Fibroblast of mammary gland (primary cell): ENCODE data around the gene FAIM2.
"Not testable (repeated sequence)": the region's sequence is repeated elsewhere in the genome, so short reads cannot be mapped to it uniquely, and the experiment has no call there.

Source experiments
- DNase-seq: peaks from one replicate; pipeline ENCODE4 v3.0.0-alpha.2; 2010; ENCODE audit warnings: low read depth
- H3K4me3 ChIP-seq: 2 replicates; pipeline ENCODE4 v1.5.1; 2011; ENCODE audit warnings: low read depth, mild to moderate bottlenecking, low read length, moderate library complexity; ENCODE audit not compliant: control insufficient read depth
- TF ChIP-seq, protein P1 (sequence below): conservative IDR thresholded peaks from 2 replicates; pipeline ENCODE4 v1.5.1; 2011; ENCODE audit warnings: low read depth, low read length, inconsistent platforms; ENCODE audit not compliant: control insufficient read depth, insufficient read depth

Gene FAIM2

DNA sequence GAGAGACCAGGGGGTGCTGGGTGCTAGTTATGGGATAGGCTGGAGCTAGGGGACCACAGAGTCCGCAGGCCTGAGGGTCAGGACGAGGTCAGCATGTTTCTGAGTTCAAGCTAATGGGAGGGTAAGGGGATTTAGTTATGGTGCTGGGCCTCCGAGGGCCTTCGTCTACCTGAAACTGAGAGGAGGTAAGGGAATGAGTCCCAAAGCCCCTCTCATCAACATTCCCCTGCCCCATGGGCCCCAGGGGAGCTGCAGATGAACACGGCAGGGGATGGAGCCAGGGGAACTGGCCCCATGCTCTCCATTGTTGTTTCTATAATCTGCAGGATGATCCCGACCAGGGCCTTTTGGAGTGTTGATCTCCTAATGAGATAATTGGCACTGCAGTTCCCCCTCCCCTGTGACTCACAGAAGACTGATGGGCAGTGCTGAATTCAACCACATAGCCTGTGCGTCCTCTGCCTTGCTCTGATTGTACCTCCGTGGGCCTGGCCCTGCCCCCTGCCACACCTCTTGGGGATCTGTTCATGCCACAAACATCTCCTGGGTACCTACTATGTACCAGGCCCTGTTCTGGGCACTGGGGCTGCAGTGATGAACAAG lies 21.4 kb downstream of the FAIM2 start:
- no peak overlapping the region for H3K4me3 ChIP-seq
- no peak for DNase-seq
- TF ChIP-seq, protein P1, sequence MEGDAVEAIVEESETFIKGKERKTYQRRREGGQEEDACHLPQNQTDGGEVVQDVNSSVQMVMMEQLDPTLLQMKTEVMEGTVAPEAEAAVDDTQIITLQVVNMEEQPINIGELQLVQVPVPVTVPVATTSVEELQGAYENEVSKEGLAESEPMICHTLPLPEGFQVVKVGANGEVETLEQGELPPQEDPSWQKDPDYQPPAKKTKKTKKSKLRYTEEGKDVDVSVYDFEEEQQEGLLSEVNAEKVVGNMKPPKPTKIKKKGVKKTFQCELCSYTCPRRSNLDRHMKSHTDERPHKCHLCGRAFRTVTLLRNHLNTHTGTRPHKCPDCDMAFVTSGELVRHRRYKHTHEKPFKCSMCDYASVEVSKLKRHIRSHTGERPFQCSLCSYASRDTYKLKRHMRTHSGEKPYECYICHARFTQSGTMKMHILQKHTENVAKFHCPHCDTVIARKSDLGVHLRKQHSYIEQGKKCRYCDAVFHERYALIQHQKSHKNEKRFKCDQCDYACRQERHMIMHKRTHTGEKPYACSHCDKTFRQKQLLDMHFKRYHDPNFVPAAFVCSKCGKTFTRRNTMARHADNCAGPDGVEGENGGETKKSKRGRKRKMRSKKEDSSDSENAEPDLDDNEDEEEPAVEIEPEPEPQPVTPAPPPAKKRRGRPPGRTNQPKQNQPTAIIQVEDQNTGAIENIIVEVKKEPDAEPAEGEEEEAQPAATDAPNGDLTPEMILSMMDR = no peak

DNA sequence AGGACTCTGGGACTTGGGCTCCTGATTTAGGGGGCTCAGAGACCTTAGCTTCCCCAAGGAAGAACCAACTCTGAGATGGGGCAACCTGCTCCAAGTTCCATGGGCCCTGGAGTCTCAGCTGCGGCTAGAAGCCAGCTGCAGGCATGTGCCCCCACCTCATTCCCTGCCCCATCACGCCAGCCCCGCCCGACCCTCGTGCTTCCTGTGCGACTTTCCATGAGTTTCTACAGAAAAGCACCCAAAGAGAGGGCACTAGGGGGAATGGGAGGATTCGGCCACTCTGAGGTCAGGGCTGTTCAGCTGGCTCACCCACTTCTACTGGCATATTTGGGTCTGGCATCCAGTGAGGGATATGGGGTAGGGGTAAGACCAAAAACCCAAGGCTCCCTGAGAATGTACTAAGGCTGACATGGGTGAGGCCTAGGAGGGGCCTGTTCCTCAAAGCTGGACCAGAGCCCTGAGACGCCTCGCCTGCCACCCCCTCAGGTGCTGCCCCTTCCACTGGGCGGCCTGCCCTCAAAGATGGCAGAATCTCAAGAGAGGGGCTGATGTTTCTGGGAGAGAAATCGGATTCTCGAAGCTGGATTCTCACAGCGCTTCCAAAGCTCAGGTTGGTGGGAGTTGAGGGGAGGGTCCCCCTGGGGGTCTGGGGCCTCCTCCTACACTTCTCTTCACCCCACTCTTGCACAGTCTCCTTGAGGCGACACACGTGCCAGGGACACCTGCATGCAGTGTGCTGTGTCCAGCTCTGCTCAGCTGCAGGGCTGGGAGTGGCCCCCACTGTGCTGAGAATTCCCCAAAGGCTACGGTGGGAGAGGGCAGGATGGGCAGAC lies 22.1 kb downstream of the FAIM2 start:
- DNase-seq = no peak
- TF ChIP-seq, protein P1 = no peak

DNA sequence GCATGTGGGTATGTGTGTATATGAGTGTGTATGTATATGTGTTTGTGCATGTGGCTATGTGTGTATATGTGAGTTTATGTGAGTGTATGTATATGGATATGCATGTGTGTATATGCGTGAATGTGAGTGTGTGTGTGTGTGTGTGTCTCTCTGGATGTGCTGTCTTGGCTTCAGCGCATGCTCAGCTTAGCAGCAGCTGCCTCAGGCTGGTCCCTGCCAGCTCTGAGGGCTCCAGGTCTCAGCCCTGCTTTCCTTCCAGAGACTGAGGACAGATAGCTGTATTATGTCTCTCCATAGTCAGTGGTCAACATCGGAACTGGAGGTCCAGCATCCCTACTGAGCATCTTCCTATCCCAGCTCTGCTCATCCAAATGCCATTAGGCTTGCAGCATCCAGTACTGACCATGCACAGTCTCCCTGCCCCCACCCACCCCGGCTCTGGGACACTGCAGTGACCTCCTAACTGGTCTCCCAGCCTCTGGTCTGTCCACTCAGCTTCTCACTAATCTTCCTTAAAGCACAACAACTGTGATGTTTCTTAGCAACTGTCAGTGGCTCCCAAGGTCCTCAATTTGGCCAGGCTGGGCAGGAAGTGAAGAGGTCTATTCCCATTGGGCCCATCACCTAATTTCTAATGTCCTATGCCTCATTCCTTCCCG lies 22.8 kb downstream of the FAIM2 start:
- H3K4me3 ChIP-seq = no peak overlapping the region
- DNase-seq = no peak
- TF ChIP-seq, protein P1 = no peak

More for the DNA sequence above, 22.1 kb downstream of the FAIM2 start:
- H3K4me3 ChIP-seq = no peak overlapping the region

DNA sequence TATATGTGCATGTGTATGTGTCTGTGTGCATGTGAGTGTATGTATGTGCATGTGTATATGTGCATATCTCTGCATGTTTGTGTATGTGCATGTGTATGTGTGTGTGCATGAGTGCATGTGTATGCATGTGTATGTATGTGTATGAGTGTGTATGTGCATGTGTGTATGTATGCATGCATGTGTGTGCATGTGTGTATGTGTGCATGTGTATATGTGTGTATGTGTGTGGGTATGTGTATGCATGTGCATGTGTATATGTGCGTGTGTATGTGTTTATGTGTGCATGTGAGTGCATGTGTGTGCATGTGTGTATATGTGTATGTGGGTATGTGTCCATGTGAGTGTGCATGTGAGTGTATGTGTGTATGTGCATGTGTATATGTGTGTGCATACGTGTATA lies 24.6 kb downstream of the FAIM2 start:
- H3K4me3 ChIP-seq, DNase-seq: not testable (repeated sequence)

DNA sequence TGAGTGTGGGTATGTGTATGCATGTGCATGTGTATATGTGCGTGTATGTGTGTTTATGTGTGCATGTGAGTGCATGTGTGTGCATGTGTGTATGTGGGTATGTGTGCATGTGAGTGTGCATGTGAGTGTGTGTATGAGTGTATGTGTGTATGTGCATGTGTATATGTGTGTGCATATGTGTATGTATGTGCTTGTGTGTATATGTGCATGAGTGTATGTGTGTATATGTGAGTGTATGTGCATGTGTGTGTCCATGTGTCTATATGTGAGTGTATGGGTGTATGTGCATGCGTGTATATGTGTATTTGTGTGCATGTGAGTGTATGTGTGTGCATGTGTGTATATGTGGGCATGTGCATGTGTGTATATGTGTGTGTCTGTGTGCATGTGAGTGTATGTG lies 25.7 kb downstream of the FAIM2 start:
- TF ChIP-seq, protein P1 = no peak
- H3K4me3 ChIP-seq = no peak overlapping the region

DNA sequence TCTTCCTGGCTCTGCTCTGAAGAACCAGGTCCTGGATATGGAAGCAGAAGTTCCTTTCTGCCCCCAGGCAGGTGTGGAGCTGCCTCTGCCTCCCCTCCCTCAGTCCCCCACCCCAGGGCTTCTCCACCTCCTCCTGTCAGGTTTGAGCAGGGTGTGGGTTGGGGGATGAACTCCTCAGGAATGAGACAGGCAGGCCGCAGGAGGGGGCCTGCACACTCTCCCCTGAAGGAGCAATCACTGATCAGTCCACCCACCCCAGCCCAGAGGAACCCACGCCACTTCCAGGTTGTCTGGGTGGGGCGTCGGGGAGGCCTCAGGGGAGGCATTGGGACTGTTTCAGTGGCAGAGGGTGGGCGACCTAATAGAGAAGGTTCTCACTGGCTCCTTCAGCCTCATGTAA lies 26.6 kb downstream of the FAIM2 start:
- TF ChIP-seq, protein P1 = no peak
- DNase-seq = no peak

More for the DNA sequence above, 25.7 kb downstream of the FAIM2 start:
- no peak for DNase-seq

DNA sequence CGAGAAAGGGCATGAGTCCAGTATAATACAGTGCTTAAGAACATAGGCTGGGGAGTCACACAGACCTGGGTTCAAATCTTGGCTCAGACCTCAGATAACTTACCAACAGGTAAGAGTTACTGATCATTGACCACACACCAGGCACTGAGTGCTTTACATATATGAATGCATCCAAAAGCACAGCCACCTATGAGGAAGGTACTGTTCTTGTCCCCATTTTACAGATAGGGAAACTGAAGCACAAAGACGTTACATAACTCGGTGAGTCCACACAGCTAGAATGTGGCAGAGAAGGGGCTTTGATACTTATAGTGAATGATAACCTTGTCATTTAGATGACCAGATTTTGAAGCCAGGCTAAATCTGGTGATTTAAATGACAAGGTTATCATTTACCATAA lies 27.6 kb downstream of the FAIM2 start:
- TF ChIP-seq, protein P1 = no peak
- DNase-seq = no peak
- H3K4me3 ChIP-seq = no peak overlapping the region

More for the DNA sequence above, 26.6 kb downstream of the FAIM2 start:
- H3K4me3 ChIP-seq = no peak overlapping the region
